CD4-positive, alpha-beta T cell (primary cell): Measurements from ENCODE around the gene CHD9. TPM values are rescaled to one million over a fixed set of nuclear protein-coding genes. Genes with fewer than 3 reads are reported as not detected.

Source experiments
- ATAC-seq: fragments of 200-7000 bp; cut with Tn5 transposase; one replicate; pipeline ENCODE4 v1.10.0; 2022; ENCODE audit warnings: mild to moderate bottlenecking; ENCODE audit not compliant: poor library complexity
- CTCF ChIA-PET: fragments of 350-600 bp; sonication (Branson Sonifier 250); formaldehyde crosslinking; loops from one replicate; lab custom pipeline; 2021; ENCODE audit warnings: antibody characterized with exemption, inconsistent platforms; lab: Charles Lee
- POLR2A ChIA-PET: fragments of 350-600 bp; sonication (Branson Sonifier 250); formaldehyde crosslinking; loops from one replicate; lab custom pipeline; 2021; ENCODE audit warnings: antibody characterized with exemption, inconsistent platforms; lab: Charles Lee
- DNase-seq, 14 experiments: peaks; one replicate each; pipeline ENCODE4 v3.0.0-alpha.2; 2013 to 2020; ENCODE audit warnings: mixed read lengths in 2 of 14
- H3K27ac ChIP-seq, 2 donors: one replicate each; pipeline versions ENCODE4 v1.5.1 to v1.7.0; 2013; ENCODE audit warnings: low read length in 2 of 2, low read depth in 1 of 2, mild to moderate bottlenecking in 1 of 2
- H3K27me3 ChIP-seq, 2 experiments: 1 replicate in 1 of 2; 2 replicates in 1 of 2; pipeline versions ENCODE4 v1.6.1 to v1.7.0; 2013; ENCODE audit warnings: low read length in 2 of 2, control low read depth in 1 of 2, mild to moderate bottlenecking in 1 of 2, moderate library complexity in 1 of 2; ENCODE audit not compliant: insufficient read depth in 2 of 2, control insufficient read depth in 1 of 2
- H3K36me3 ChIP-seq: one replicate; pipeline ENCODE4 v1.6.1; 2013; ENCODE audit warnings: low read length, control low read depth; ENCODE audit not compliant: insufficient read depth
- H3K4me1 ChIP-seq: one replicate; pipeline ENCODE4 v1.6.1; 2013; ENCODE audit warnings: low read length, control low read depth; ENCODE audit not compliant: insufficient read depth
- H3K4me3 ChIP-seq: one replicate; pipeline ENCODE4 v1.5.1; 2013; ENCODE audit warnings: mild to moderate bottlenecking, low read length, moderate library complexity
- H3K9me3 ChIP-seq, 2 experiments: 1 replicate in 1 of 2; 2 replicates in 1 of 2; pipeline versions ENCODE4 v1.6.1 to v1.7.0; 2013; ENCODE audit warnings: low read length in 2 of 2, mild to moderate bottlenecking in 2 of 2, control low read depth in 1 of 2, moderate library complexity in 1 of 2; ENCODE audit not compliant: control insufficient read depth in 1 of 2, insufficient read depth in 1 of 2
- H3K27ac Mint-ChIP-seq: one replicate; pipeline ENCODE4 v1.8.0; 2020; ENCODE audit warnings: mixed read lengths
- H3K27me3 Mint-ChIP-seq: one replicate; pipeline ENCODE4 v1.8.0; 2021; ENCODE audit warnings: mixed read lengths
- H3K36me3 Mint-ChIP-seq: one replicate; pipeline ENCODE4 v1.8.0; 2021; ENCODE audit warnings: low read depth, mixed read lengths
- H3K4me1 Mint-ChIP-seq: one replicate; pipeline ENCODE4 v1.8.0; 2021; ENCODE audit warnings: low read depth, mixed read lengths
- H3K4me3 Mint-ChIP-seq: one replicate; pipeline ENCODE4 v1.8.0; 2020; ENCODE audit warnings: mild to moderate bottlenecking, mixed read lengths
- H3K9me3 Mint-ChIP-seq: one replicate; pipeline ENCODE4 v1.8.0; 2020; ENCODE audit warnings: mixed read lengths
- CTCF ChIP-seq: fragments of 200-600 bp; IDR thresholded peaks from one replicate; pipeline ENCODE4 v1.8.0; 2022; ENCODE audit warnings: antibody characterized with exemption, mild to moderate bottlenecking
- intact Hi-C, 2 experiments: fragments of 100-400 bp; cut with DNase I in 1 of 2; cut with micrococcal nuclease in 1 of 2; formaldehyde crosslinking; loops; one replicate each; pipeline versions ENCODE4 v1.15.1 to v1.9.0; 2023 to 2025; cut with DNase I, micrococcal nuclease
- total RNA-seq, 174 experiments: library from RNA in 2 of 174; stranded (reverse) in 2 of 174; gene quantifications; one replicate each; pipeline ENCODE4 v1.2.3 and lab custom pipeline; 2021 to 2026

The CHD9 gene
- total RNA-seq, 2 experiments from 2014 or later, result 28.2 to 28.8 TPM

GRCh38 chr16:53097190-53097589 is 42.4 kb downstream of the CHD9 start:
- Mint-ChIP-seq H3K4me1 (peaks cover 30% of the 10 kb centered on the region), H3K4me3 (no peak overlapping the region), H3K9me3 (no peaks in the 10 kb centered on the region), H3K36me3 (no peaks in the 10 kb centered on the region), H3K27ac (no peak overlapping the region), H3K27me3 (no peaks in the 10 kb centered on the region)
- no peak overlapping the region for H3K4me3 ChIP-seq
- ChIA-PET CTCF (no interaction called here), POLR2A (no interaction called here)
- TF ChIP-seq CTCF, result no peak
- H3K27me3 ChIP-seq, result no peaks in the 10 kb centered on the region
- ATAC-seq, result no peak
- no peak overlapping the region for H3K27ac ChIP-seq
- no peak for DNase-seq
- intact Hi-C loops, result no loop called here
- H3K36me3 ChIP-seq, result no peaks in the 10 kb centered on the region
- H3K9me3 ChIP-seq, result no peaks in the 10 kb centered on the region
- peaks cover 40% of the 10 kb centered on the region for H3K4me1 ChIP-seq

GRCh38 chr16:53098526-53099317 is 43.9 kb downstream of the CHD9 start:
- ATAC-seq, result peak; percentile 55
- H3K27ac Mint-ChIP-seq, result peak overlapping the region; percentile 79
- intact Hi-C loops, result no loop called here
- no peaks in the 10 kb centered on the region for H3K36me3 Mint-ChIP-seq
- peak in 13 of 14 experiments; percentile 2 to 84 (median 13) for DNase-seq
- no peaks in the 10 kb centered on the region for H3K27me3 Mint-ChIP-seq
- peak overlapping the region; percentile 78 for H3K4me3 Mint-ChIP-seq
- H3K4me1 ChIP-seq, result peaks cover 35% of the 10 kb centered on the region
- ChIA-PET CTCF (interaction anchor here (0.8 kb wide), 1 partner anchor 13 kb away, joined by 3 read pairs; no protein-coding TSS in a partner anchor), POLR2A (interaction anchor here (0.6 to 1.7 kb wide), 5 partner anchors 12 to 360 kb away, joined by 3 to 8 read pairs (median 3); no protein-coding TSS in a partner anchor)
- no peaks in the 10 kb centered on the region for H3K9me3 ChIP-seq
- H3K27ac ChIP-seq, result peak overlapping the region; percentile 64 to 78
- H3K4me1 Mint-ChIP-seq, result peaks cover 26% of the 10 kb centered on the region
- H3K9me3 Mint-ChIP-seq, result no peaks in the 10 kb centered on the region
- H3K4me3 ChIP-seq, result peak overlapping the region; percentile 64
- no peak for TF ChIP-seq CTCF
- no peaks in the 10 kb centered on the region for H3K27me3 ChIP-seq
- H3K36me3 ChIP-seq, result no peaks in the 10 kb centered on the region

- H3K4me3 Mint-ChIP-seq, result peak overlapping the region; percentile 78
- H3K27me3 Mint-ChIP-seq, result no peaks in the 10 kb centered on the region
- no peaks in the 10 kb centered on the region for H3K36me3 Mint-ChIP-seq
- no peaks in the 10 kb centered on the region for H3K9me3 Mint-ChIP-seq
- H3K27ac Mint-ChIP-seq, result peak overlapping the region; percentile 79
- no peaks in the 10 kb centered on the region for H3K36me3 ChIP-seq
- no peak for TF ChIP-seq CTCF
- H3K4me1 Mint-ChIP-seq, result peaks cover 18% of the 10 kb centered on the region
- H3K27me3 ChIP-seq, result no peaks in the 10 kb centered on the region
- peak; percentile 73 for ATAC-seq
- peak overlapping the region; percentile 64 for H3K4me3 ChIP-seq
- peaks cover 28% of the 10 kb centered on the region for H3K4me1 ChIP-seq
- no peaks in the 10 kb centered on the region for H3K9me3 ChIP-seq
- peak overlapping the region; percentile 64 to 78 for H3K27ac ChIP-seq
- intact Hi-C loops, result no loop called here
- ChIA-PET CTCF (interaction anchor here (0.8 kb wide), 2 partner anchors 14 to 44 kb away, joined by 3 read pairs; partner anchors contain the start of gene CHD9), POLR2A (interaction anchor here (0.6 to 1.7 kb wide), 4 partner anchors 20 to 359 kb away, joined by 3 to 8 read pairs (median 4); no protein-coding TSS in a partner anchor)
- DNase-seq, result peak; percentile 4 to 81 (median 38)
Measured at GRCh38 chr16:53099318-53100130, 44.7 kb downstream of the CHD9 start.
